Colonic mucosa (tissue), 4 donors: ENCODE measurements around the gene LEMD3. TPM values are rescaled to one million over a fixed set of nuclear protein-coding genes. Genes with fewer than 3 reads are reported as not detected.

Experiments used
- DNase-seq: peaks from one replicate; pipeline ENCODE4 v3.0.0-alpha.2; 2020
- H3K27ac ChIP-seq: fragments of 200-600 bp; one replicate; pipeline ENCODE4 v1.8.0; 2021
- H3K27me3 ChIP-seq: fragments of 200-600 bp; one replicate; pipeline ENCODE4 v1.8.0; 2021
- H3K36me3 ChIP-seq: fragments of 200-600 bp; one replicate; pipeline ENCODE4 v1.8.0; 2021
- H3K4me1 ChIP-seq: fragments of 200-600 bp; one replicate; pipeline ENCODE4 v1.8.0; 2021; ENCODE audit warnings: mild to moderate bottlenecking
- H3K4me3 ChIP-seq: fragments of 200-600 bp; one replicate; pipeline ENCODE4 v1.8.0; 2021
- H3K9ac ChIP-seq, 2 donors: one replicate each; pipeline ENCODE4 v1.7.0; 2013; ENCODE audit warnings: control low read depth in 2 of 2, low read depth in 2 of 2, low read length in 2 of 2
- H3K9me3 ChIP-seq: fragments of 200-600 bp; one replicate; pipeline ENCODE4 v1.8.0; 2021
- intact Hi-C: fragments of 100-400 bp; cut with DNase I; formaldehyde crosslinking; loops from one replicate; pipeline ENCODE4 v1.14.1; 2022
- total RNA-seq, 2 donors: library from RNA; stranded (reverse); fragmentation: NEBNext Ultra II Directional in 1 of 2; extraction: Animal tissue kit (Norgen Biotek cat#: 25700) in 1 of 2; gene quantifications; one replicate each; pipeline ENCODE4 v1.2.1, GENCODE V29; 2021
- TF ChIP-seq, protein P1 (sequence below): fragments of 200-600 bp; IDR thresholded peaks from one replicate; pipeline ENCODE4 v1.8.0; 2022; ENCODE audit warnings: antibody characterized with exemption, mild to moderate bottlenecking
- donor health status: healthy.
- donor health status: DM: no; HTN: no; CAD: no.
- donor health status: DM: no; HTN: no; CAD: no.

LEMD3 gene
- total RNA-seq, 2 donors from 2014 or later, result 28.9 to 35.6 TPM

DNA sequence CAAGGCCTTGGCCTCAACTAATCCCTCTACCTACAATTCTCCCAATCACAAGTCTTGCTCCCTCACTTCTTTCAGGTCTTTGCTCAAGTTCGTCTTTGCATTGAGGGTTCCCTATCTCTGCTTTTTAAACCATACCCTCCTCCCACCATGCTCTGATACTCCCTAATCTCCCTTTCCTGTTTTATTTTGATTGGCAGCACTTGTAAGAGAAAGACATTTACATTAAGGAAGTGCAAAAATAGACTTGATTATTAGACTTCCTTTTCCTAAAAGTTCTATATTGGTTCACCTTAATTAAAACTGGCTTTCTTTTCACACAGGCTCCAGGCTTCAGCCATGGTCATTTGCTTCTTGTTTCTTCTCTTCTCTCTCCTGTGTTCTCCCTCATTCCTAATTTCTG is 30.0 kb upstream of the LEMD3 start:
- no peaks in the 10 kb centered on the region for H3K36me3 ChIP-seq
- H3K27me3 ChIP-seq, result no peaks in the 10 kb centered on the region
- DNase-seq, result no peak
- no peak overlapping the region for H3K9ac ChIP-seq
- TF ChIP-seq, protein P1, sequence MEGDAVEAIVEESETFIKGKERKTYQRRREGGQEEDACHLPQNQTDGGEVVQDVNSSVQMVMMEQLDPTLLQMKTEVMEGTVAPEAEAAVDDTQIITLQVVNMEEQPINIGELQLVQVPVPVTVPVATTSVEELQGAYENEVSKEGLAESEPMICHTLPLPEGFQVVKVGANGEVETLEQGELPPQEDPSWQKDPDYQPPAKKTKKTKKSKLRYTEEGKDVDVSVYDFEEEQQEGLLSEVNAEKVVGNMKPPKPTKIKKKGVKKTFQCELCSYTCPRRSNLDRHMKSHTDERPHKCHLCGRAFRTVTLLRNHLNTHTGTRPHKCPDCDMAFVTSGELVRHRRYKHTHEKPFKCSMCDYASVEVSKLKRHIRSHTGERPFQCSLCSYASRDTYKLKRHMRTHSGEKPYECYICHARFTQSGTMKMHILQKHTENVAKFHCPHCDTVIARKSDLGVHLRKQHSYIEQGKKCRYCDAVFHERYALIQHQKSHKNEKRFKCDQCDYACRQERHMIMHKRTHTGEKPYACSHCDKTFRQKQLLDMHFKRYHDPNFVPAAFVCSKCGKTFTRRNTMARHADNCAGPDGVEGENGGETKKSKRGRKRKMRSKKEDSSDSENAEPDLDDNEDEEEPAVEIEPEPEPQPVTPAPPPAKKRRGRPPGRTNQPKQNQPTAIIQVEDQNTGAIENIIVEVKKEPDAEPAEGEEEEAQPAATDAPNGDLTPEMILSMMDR, result no peak
- no peak overlapping the region for H3K4me3 ChIP-seq
- H3K4me1 ChIP-seq, result no peaks in the 10 kb centered on the region
- H3K9me3 ChIP-seq, result no peaks in the 10 kb centered on the region
- intact Hi-C loops, result no loop called here
- no peak overlapping the region for H3K27ac ChIP-seq

DNA sequence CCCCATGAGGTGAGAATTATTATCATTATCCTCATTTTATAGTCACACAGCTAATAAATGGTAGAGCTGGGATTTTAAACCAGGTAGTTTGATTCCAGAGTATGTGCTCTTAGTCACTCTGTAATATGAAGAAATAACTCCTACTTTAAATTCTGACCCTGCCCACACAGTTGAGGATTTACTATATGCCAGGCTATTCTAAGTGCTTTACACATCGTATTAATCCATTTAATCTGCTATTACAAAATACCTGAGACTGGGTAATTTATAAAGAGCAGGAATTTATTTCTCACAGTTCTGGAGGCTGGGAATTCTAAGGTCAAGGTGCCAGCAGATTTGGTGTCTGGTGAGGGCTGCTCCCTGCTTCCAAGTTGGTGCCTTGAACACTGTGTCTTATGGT is 28.6 kb upstream of the LEMD3 start:
- no peak for DNase-seq
- Histone ChIP-seq H3K27me3 (no peaks in the 10 kb centered on the region), H3K36me3 (no peaks in the 10 kb centered on the region), H3K27ac (no peak overlapping the region), H3K9ac (no peak overlapping the region), H3K4me1 (no peaks in the 10 kb centered on the region), H3K4me3 (no peak overlapping the region), H3K9me3 (no peaks in the 10 kb centered on the region)
- TF ChIP-seq, protein P1, result no peak
- intact Hi-C loops, result no loop called here

DNA sequence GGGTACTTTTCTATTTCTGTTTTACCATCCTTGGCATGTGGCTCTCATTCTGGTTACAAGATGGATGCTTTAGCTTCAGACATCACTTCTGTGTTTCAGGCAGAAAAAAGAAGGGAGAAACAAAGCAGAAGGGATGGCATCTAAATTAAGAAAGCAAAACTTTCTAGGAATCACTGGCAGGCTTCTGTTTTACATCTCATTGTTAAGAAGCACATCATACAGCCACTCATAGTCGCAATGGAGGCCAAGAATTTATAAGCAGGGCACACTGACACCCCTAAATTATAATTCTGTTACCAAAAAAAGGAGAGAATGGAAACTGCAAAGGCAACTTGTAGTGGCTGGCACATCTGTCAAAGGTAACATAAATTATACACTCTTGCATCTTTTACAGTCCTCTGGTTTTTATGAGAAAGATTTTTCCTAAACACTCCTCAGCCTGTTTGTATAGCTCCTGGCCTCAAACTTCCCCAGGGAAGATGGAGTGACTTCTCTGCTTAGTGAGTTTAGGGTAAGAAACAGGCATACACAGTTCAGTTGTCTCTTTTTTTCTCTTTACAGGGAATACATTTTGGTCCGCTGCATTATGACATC is 22.0 kb upstream of the LEMD3 start:
- no peaks in the 10 kb centered on the region for H3K4me1 ChIP-seq
- no peak overlapping the region for H3K4me3 ChIP-seq
- H3K36me3 ChIP-seq, result no peaks in the 10 kb centered on the region
- H3K9ac ChIP-seq, result no peak overlapping the region
- no peak for DNase-seq
- intact Hi-C loops, result no loop called here
- no peak overlapping the region for H3K27ac ChIP-seq
- no peaks in the 10 kb centered on the region for H3K27me3 ChIP-seq
- TF ChIP-seq, protein P1, result no peak
- H3K9me3 ChIP-seq, result no peaks in the 10 kb centered on the region

DNA sequence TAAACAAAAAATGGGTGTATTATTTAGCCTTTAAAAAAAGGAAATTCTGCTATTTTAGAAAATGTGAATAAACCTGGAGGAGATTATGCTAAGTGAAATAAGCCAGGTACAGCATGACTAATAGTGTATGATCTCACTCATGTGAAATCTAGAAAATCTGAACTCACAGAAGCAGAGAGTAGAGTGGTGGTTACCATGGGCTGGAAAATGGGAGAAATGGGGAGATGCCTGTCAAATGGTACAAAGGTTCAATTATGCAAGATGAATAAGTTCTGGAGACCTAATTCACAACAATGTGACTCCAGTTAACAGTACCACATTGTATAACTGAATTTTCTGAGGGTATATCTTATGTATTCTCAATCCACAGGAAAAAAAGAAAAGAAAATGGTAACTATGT is 17.4 kb upstream of the LEMD3 start:
- intact Hi-C loops, result no loop called here
- Histone ChIP-seq H3K4me3 (no peak overlapping the region), H3K27me3 (no peaks in the 10 kb centered on the region)

DNA sequence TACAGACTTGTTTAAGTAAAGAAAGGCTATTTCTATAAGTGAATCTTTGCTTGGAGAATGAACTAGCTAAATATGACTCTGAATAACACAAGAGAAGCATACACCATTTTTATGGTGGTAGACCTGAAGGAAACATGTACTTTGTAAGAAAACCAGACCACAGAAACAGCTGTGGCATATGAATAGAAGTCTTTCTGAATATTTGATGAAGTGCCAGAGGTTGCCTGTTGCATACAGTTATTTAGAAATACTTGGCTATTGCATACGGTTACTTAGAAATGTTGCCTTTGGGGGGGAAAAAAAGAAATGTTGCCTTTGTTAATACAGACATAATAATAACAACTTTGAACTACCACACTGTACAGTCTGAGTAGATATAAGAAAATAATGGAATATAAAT is 16.8 kb upstream of the LEMD3 start:
- H3K36me3 ChIP-seq, result no peaks in the 10 kb centered on the region
- no peaks in the 10 kb centered on the region for H3K27me3 ChIP-seq
- no peaks in the 10 kb centered on the region for H3K9me3 ChIP-seq
- intact Hi-C loops, result no loop called here
- no peak overlapping the region for H3K9ac ChIP-seq
- TF ChIP-seq, protein P1, result no peak
- H3K27ac ChIP-seq, result no peak overlapping the region
- no peaks in the 10 kb centered on the region for H3K4me1 ChIP-seq
- DNase-seq, result no peak
- no peak overlapping the region for H3K4me3 ChIP-seq

More for the DNA sequence above, 17.4 kb upstream of the LEMD3 start:
- Histone ChIP-seq H3K36me3 (no peaks in the 10 kb centered on the region), H3K9me3 (no peaks in the 10 kb centered on the region), H3K27ac (no peak overlapping the region), H3K4me1 (no peaks in the 10 kb centered on the region), H3K9ac (no peak overlapping the region)
- TF ChIP-seq, protein P1, result no peak
- DNase-seq, result no peak
